H1 (cell line): Measurements from ENCODE around the gene MRM2. TPM values are rescaled to one million over a fixed set of nuclear protein-coding genes. Genes with fewer than 3 reads are reported as not detected.

Source experiments
- polyA plus RNA-seq, 7 experiments: library from polyadenylated mRNA; depleted of rRNA in 3 of 7; stranded (reverse) in 5 of 7; unstranded in 2 of 7; fragments of >200 nt in 5 of 7; fragments of 200-250 nt in 2 of 7; gene quantifications; 1 replicate in 5 of 7; 2 replicates in 1 of 7; 4 replicates in 1 of 7; pipeline versions ENCODE4 v1.2.1 to v1.2.3, GENCODE V29; 2011 to 2013; ENCODE audit warnings: missing spikeins in 2 of 7, mixed read lengths in 2 of 7
- total RNA-seq: library from RNA; stranded (reverse); fragmentation: NEBNext Ultra II Directional; extraction: Animal tissue kit (Norgen Biotek cat#: 25700); gene quantifications from 2 replicates; pipeline ENCODE4 v1.2.1, GENCODE V29; 2021
- TF ChIP-seq, protein P1 (sequence below): fragments of 300-600 bp; sonication (generic); IDR thresholded peaks from 2 replicates; pipeline ENCODE4 v1.7.1; 2012; ENCODE audit warnings: low read length, moderate library complexity, mild to moderate bottlenecking, inconsistent platforms; ENCODE audit not compliant: insufficient replicate concordance

Gene MRM2
- total and polyA plus RNA-seq, 2 of the 8 experiments (the other 6 are each of a cell fraction or from before 2014, with no cell fraction given) = 17.2 to 38.6 TPM

DNA sequence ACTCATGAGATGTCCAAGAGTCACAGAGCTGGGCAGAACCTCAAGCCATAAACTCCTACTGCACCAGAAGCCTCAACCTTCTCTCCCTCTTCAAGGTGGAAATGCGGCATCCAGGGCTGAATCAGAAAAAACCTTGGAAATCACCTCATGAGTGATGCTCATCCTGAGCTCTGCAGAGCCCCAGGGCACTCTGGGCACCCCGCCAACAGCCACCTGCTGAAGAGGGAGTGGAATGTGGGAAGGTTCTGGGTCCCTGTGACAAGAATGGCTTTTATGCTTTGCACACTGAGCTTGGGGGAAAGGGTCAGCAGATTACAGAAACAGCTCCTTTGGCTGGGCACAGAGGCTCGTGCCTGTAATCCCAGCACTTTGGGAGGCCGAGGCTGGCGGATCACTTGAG, 18.8 kb upstream of the MRM2 start (continued):
- TF ChIP-seq, protein P1, sequence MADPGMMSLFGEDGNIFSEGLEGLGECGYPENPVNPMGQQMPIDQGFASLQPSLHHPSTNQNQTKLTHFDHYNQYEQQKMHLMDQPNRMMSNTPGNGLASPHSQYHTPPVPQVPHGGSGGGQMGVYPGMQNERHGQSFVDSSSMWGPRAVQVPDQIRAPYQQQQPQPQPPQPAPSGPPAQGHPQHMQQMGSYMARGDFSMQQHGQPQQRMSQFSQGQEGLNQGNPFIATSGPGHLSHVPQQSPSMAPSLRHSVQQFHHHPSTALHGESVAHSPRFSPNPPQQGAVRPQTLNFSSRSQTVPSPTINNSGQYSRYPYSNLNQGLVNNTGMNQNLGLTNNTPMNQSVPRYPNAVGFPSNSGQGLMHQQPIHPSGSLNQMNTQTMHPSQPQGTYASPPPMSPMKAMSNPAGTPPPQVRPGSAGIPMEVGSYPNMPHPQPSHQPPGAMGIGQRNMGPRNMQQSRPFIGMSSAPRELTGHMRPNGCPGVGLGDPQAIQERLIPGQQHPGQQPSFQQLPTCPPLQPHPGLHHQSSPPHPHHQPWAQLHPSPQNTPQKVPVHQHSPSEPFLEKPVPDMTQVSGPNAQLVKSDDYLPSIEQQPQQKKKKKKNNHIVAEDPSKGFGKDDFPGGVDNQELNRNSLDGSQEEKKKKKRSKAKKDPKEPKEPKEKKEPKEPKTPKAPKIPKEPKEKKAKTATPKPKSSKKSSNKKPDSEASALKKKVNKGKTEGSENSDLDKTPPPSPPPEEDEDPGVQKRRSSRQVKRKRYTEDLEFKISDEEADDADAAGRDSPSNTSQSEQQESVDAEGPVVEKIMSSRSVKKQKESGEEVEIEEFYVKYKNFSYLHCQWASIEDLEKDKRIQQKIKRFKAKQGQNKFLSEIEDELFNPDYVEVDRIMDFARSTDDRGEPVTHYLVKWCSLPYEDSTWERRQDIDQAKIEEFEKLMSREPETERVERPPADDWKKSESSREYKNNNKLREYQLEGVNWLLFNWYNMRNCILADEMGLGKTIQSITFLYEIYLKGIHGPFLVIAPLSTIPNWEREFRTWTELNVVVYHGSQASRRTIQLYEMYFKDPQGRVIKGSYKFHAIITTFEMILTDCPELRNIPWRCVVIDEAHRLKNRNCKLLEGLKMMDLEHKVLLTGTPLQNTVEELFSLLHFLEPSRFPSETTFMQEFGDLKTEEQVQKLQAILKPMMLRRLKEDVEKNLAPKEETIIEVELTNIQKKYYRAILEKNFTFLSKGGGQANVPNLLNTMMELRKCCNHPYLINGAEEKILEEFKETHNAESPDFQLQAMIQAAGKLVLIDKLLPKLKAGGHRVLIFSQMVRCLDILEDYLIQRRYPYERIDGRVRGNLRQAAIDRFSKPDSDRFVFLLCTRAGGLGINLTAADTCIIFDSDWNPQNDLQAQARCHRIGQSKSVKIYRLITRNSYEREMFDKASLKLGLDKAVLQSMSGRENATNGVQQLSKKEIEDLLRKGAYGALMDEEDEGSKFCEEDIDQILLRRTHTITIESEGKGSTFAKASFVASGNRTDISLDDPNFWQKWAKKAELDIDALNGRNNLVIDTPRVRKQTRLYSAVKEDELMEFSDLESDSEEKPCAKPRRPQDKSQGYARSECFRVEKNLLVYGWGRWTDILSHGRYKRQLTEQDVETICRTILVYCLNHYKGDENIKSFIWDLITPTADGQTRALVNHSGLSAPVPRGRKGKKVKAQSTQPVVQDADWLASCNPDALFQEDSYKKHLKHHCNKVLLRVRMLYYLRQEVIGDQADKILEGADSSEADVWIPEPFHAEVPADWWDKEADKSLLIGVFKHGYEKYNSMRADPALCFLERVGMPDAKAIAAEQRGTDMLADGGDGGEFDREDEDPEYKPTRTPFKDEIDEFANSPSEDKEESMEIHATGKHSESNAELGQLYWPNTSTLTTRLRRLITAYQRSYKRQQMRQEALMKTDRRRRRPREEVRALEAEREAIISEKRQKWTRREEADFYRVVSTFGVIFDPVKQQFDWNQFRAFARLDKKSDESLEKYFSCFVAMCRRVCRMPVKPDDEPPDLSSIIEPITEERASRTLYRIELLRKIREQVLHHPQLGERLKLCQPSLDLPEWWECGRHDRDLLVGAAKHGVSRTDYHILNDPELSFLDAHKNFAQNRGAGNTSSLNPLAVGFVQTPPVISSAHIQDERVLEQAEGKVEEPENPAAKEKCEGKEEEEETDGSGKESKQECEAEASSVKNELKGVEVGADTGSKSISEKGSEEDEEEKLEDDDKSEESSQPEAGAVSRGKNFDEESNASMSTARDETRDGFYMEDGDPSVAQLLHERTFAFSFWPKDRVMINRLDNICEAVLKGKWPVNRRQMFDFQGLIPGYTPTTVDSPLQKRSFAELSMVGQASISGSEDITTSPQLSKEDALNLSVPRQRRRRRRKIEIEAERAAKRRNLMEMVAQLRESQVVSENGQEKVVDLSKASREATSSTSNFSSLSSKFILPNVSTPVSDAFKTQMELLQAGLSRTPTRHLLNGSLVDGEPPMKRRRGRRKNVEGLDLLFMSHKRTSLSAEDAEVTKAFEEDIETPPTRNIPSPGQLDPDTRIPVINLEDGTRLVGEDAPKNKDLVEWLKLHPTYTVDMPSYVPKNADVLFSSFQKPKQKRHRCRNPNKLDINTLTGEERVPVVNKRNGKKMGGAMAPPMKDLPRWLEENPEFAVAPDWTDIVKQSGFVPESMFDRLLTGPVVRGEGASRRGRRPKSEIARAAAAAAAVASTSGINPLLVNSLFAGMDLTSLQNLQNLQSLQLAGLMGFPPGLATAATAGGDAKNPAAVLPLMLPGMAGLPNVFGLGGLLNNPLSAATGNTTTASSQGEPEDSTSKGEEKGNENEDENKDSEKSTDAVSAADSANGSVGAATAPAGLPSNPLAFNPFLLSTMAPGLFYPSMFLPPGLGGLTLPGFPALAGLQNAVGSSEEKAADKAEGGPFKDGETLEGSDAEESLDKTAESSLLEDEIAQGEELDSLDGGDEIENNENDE = no peak
- TF ChIP-seq, all 59 proteins: peak for 0
